NCI-H226 (cell line): ENCODE measurements around the gene SATB1.

Experiments
- DNase-seq: peaks from one replicate; pipeline ENCODE4 v3.0.0-alpha.2; 2015

The SATB1 gene

DNA sequence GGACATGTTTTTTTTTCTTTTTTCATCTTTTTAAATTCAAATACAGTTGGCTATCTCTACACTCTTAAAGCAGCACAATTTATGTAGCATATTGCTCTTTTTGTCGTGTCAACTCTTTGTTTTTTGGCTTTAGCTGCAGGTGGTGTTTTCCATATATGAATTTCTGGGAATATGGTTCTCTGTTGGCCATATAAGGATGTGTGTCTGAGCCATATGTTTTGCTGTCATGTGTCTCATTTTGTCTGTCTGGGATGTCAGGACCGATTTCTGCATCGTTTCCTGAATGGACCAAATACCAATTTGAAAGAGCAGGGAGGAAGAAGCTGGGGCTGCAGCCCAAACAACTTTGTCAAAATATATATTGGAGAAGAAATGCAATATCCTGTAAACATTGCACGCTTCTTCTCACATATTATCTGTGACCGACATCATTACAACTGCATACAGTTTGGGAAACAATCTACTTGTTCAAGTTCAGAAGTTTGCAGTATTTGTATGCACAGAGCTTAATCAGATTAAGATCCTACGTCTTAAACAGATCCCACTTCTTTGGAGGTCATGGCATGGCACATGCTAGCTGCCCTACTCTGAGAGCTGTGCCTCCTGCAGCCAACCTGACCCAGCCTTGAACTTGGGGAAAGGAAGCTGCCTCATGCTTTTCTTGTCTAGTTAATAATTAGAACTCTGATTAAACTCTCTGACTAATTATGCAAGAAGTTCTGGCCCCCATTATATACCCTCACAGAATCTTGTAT, 4.0 kb upstream of the SATB1 start:
- no peak for DNase-seq

DNA sequence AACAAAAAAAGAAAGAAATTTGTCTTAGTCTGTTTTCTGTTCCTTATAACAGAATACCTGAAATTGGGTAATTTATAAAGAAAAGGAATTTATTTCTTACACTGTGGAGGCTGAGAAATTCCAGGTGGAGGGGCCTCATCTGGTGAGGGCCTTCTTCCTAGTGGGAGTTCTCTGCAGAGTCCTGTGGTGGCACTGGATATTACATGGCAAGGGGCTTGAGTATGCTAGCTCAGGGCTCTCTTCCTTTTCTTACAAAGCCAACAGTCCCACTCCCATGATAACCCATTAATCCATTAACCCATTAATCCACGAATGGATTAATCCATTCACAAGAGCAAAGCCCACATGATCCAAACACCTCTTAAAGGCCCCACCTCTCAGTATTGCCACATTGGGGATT, 2.9 kb upstream of the SATB1 start:
- DNase-seq = no peak

DNA sequence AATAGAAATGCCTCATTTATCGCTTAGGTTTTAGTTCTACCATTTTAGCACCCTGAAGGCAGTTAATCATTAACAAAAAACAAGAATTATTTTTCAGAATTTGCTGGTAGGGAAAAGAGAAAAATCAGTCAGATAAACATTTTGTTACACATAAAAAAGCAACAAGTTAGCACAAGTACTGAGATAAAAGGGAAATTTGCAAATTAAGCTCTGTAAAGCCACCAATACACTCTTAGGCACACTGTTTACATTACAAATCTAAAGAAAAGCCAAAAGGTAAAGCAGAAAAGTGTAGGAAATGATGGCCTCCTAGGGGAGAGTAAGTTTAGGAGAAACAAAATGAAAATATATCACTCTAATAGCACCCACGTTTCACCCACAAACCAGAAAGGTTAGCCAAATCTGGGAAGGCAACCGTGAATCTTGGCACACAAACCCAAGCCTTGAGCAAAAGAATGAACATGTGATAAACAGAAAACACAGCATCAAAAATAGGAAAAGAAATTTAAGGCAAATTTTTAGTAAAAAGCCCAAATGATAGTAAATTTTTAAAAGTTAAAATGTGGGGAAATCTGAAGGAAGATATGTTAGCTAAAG, 1.6 kb upstream of the SATB1 start:
- no peak for DNase-seq

DNA sequence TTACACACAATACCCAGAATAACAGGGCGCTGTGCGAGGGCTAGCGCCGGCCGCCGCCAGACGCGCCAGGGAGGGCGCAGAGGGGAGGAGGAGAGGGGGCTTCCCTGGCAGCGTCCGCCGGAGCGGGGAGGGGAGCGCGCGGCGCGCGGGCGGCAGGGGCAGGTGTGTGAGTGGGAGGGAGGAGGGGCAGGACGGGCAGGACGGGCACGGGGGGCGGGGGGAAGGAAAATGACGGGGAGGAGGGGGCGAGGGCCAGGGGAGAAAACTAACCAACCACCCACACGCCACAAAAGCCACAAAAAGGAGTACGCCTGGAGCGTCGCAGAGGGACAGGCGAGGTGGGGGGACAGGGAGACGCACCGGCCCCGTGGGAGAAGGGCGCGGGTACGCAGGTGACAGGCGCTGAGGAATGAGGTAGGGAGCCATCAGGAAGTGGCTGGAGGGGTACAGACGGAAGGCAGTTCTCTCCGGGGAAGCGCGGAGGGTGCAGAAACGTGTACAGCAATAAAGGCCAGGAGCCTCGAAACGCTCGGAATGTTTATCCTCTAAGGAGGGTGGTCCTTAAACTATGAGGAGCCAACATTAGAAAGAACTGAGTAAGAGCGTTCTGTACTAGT, 610 bp upstream of the SATB1 start:
- DNase-seq = no peak

DNA sequence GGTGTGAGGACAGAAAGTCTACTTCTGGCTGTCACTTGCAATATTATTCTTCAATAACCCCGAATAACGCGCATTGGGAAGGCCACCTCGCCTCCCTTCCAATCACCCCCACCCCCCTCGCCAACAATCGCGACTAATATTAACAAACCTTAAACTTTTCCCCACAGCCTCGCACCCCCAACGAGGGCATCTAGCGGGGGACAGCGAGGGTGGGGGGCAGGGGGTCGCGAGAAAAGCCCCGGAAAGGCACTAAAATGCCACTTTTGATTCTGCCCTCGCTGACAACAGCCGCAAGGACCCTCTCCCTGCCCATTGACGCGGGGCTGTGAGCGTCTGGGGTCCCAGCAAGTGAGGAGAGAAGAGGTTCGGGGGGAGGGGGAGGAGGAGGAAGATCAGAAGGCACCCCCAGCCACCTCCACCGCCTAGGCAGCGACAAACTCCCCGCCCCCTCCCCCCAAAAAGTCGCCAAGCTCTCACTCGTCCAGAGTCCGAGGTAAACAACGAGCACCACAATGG, 868 bp downstream of the SATB1 start:
- DNase-seq = no peak

DNA sequence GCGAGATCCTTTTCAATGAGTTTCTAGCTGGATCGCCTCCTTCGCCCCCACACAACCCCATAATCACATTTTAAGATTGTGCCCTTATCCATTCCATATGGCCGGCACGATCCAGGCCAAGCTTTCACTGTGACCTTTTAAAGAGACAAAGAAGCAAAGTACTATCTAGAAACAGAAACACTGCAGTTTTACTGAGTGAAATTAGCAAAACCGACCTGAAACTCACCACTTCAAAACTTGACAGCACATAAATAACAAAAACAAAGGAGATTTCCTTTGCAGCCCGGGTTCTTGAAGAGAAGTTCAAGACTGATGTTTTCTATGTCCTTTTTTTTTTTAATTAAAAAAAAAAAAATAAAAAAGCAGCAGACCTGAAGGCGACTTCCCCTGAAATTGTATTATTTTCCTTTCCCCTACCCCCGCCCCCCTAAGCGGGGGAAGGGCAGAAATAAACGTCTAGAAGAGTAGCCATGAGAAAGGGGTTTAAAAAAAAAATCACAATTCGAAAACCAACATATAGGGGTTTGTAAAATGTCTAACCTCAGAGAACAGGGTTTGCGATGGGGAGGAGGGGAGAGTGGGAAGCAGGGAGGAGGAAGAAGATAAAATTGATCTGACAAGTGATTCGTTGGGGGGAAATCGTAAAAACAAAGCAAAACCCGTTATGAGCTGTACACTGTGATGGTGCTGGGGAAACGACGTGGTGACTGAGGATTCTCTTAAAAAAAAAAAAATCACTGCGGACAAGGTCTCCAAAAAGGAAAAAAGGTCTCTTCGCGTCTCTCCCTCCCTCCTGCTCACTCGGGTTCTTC, 1.5 kb downstream of the SATB1 start:
- no peak for DNase-seq

DNA sequence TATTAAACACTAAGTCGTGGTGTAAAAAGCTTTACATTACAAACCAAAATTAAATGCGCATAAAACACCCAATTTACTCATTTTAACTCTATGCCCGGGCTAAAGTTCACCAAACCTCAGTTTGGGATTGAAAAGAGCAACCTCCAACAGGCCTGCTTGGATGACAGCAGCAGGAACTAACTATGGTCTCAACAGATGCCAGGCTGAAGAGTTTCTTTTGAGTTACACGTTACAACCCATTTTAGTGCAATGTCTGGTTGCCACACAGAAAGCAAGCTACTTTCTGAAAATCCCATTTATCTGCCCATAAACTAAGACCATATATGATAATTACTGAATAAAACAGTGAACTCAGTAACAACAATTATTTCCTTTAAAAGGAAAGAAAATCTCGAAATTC, 2.2 kb downstream of the SATB1 start:
- DNase-seq = no peak

DNA sequence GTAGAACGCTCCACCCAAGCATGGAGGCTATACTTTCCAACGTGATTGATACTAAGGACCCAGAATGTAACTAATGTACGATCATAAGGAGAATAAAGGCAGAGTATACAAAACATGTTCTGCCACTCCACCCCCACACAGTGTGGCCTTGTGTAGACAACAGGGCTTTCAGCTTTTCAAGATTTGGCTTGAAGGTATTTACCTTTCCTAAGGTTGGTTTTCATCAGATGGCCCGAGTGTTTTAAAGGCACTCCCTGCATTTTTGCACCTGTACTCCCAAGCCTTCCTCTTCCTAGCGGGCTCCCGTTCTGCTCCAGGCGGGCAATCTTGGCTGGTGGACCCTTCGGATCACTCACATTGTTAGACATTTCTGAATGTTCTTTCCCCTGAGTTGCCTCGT, 4.6 kb downstream of the SATB1 start:
- DNase-seq = no peak

DNA sequence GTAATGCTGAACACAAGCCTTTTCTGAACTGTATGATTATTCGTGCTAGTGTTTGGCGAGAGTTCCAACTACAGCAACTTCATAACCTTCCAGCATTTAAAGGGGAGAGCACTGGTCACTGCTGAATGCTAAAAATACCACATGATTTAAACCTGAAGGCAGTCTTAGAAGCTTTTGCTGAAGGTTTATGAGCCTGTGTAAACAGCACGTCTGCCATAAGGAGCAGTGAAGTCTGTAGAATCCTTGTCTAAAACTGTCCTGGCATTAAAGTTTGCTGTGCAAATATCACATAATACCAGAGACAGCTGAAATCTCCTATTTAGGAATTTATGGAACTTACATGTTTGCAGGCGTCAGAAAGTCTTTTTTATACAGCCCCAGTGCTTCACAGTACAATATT, 5.9 kb downstream of the SATB1 start:
- DNase-seq = no peak

DNA sequence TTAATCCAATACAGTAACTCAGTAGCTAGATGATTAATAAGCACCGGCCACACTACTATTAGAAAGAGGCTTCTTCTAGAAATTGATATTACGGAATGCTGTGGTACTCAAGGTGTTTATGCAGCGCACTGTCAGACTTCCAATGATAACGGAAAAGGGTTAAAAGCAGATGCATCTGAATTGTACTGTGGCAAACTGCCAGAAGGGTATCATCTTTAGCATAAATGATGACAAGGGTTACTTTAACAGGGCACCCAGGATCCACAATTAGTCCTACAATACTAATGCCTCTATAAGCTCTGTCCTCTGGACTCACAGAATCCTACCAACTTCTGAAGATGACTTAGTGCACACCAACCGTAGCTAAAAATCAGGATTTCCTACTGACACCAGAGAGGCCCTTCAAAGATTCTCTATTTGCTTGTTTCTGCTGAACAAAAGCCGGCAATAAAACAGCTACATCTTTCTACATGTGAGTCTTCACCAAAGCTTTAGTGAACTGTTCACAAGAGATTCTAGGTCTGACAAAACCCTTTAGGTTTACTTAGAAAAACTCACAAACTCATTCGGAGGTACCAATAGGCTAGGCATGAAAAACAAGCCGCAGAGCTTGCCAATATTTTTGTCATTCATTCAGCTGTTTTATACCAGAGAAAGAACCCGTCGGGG, 7.1 kb downstream of the SATB1 start:
- DNase-seq = no peak

DNA sequence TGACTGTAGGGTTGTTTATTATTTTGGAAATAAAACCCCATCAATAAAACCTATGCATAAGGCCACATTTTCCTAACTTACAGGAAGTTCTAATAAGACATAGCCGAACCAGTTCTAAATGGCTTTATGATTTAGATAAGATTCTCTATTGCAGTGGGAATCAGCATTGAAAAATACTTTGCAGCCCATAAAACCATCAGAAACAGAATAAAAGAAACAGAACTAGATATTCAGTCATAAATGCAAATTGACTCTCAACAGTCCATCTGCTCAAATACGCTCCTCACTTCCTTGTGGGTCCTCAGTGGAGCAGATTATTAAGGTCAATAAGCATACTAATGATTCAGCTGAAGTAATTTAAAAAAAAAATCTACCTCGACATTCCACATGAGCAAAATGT, 8.8 kb downstream of the SATB1 start:
- DNase-seq = no peak

DNA sequence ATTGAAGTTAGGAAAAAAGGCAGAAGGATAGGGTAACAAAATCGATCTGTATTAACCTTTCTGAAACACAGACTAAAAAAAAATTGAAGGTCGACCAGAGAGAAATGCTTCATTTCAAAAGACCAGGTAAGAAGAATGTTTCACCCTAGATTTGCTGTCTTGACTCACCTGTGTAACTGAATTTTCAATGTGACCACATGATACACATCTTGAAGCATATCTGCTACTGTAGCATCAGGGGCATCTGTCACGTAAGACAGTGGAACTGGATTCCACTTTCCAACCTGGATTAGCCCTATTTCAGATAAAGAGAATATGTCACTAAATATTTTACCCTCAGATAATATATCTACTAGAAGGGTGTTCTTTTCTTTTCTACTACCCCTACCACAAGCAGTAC, 9.3 kb downstream of the SATB1 start:
- no peak for DNase-seq

DNA sequence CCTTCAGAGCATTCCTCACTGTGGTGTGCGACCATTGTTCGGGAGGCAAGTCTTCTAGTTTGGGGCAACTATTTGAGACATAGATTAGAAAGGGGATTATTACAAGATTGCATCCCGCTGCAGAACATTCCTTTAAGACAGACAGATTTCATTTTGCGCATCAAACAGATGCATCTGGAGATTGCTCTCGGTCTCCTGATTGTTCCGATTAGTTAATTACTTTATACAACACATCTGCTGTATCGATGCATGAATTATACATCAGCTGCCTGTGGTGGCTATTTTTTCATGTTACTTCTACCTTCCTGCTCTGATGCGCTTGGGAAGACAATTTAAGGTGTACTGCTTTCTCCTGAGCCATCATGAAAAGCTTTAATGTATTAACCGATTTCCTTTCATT, 10.0 kb downstream of the SATB1 start:
- DNase-seq = no peak

DNA sequence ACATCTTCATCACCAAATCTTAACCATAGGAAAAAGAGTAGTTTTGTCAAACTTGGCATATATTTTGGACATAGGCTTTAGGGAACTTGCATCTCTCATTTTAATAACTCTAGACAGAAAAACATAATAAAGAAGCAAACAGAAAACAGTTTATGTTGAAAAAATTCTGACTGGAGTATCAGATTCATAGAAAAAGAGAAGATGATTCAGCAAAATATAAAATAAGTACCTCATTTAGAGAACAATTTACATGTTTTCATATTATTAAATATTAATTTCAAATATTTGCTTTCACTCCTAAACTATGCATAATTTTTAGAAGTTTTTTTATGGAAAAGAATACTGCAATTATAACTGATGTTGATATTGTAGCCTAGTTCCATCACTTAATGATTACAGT, 12.5 kb downstream of the SATB1 start:
- no peak for DNase-seq

DNA sequence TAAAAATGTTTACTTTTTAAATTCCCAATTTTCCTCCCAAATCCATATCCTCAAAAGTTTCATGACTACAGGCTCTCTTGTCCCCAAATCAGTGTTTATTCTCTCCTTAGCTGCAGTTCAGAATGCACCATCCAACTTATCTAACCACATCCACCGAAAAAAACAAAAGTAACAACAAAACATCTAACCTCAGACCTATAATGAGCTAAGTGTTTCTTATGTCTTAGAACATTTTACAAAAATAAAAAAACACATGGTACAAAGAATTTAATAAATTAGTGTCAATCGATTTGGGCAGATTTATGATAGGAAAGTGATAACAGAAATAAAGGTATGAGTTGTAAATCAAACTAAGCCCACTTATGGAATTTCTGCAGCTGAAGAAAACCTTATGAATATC, 13.6 kb downstream of the SATB1 start:
- no peak for DNase-seq

DNA sequence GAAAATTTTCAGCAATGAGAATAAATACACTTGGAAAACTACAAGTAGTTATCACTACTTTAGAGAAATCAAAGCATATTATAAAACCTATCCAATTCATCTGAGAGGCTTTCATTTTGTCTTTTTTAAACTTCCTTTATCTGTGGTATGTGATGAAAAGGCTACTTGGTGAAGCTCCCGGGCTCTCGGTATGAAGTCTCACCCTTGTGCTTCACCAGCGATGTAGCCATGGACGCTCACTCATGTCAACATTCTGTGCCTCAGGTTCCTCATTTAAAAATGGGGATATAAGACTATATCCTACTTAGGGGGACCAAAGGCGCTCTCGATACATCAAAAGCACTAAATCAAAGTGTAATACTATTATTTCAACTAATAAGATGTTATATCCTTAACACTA, 14.9 kb downstream of the SATB1 start:
- no peak for DNase-seq

DNA sequence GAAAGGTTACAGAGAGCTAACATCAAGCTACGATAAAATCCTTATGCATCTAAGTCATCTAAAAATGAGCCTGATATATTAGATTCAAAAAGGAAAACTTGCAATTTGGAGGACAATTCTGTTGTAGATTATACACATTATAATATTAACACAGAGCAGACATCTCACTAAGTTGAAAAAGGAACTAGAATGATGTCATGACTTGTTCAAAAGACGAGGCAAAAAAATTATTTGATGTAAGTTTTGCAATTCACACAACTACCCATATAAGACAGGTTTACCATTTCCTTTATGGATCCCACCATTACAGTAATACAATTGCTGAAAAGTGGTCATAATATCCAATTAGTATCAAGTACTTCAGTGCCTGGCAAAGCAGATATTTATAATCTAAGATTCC, 15.9 kb downstream of the SATB1 start:
- no peak for DNase-seq

DNA sequence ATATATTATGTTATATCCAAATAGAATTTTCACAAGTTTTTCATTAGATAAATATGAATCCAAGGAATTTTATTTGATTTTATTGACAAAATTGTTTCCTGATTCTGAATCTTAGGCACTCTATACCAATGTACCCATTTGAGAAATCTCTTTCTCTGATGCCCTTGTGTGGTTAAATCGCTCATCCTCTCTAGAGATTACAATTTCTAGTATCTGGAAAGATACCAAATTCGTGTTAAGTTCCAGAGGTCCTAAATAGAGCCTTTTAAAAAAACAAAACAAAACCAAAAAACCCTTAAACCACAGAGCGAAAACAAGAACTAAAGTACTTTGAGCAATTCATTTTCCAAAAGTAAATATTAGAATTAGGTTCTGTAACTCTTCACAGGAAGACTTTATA, 20.0 kb downstream of the SATB1 start:
- DNase-seq = no peak

DNA sequence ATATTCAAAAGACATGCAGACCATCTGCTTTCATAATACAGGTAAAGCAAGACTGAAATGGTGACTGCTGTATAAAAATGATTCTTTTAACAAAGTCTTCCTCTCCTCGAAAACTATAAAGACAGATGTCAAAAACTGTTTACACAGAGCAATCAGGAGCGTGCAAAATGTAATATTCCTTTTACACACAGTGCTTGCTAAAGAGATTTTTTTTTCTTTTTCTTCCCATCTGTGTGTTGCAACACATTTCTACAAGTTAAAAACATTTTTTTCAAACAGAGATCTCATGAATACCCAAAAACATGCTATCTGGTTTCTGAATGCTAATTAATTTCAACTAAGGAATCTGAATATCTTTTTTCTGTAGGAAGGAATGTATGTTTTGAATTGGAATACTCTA, 22.1 kb downstream of the SATB1 start:
- no peak for DNase-seq

DNA sequence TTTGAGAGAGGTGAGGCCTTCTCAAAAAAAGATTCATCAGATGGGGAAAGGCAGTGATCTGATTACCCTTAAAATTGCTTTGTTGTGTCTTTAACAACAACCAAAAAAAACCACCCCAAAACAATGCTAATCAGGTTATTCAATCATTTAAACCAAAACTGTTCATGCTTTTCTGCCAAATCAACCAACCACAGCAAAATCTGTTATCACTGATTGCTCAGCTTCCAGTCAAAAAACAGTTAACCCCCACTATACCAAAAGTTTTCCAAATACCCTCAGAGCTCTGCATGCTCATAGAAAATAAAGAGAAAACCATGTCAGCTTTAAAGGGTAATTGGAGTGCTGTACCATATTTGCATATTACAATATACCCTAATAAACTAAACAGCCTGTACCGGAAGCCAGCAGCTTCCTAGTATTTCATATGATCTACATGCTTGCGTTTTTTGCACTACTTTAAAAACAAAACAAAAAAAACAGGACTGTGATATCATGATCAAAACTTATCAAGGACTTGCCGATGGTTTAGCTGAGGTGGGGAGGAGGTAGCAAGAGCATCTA, 22.8 kb downstream of the SATB1 start:
- DNase-seq = no peak

DNA sequence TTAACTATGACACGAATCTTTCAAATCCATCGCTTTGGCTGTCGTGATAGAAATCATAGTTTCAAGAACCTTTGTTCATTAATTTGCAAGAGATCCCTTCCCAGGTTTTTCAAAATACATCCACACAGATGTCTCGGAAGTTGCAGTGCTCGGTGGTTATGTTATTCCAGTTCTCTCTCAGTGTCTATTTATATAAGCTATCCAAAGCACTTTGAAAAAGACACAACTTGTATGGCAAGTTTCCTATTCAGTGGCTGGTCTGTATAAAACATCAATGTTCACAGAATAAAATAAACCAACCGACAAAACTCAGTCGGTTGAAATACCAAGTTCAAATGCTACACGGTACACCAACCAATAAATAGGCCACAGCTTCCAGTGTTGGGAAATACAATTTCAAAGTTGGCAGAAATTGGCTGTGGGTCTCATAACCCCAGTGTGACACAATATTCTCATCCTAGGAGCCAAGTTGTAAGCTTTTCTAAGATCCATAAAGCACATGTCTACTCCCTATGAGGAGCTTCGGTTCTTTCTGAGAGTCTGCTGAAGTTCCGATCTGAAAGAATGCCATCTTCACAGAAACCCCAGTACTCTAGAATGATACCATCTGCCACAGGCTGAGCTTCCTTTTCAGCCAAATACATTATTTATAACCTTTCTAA, 23.7 kb downstream of the SATB1 start:
- DNase-seq = no peak

DNA sequence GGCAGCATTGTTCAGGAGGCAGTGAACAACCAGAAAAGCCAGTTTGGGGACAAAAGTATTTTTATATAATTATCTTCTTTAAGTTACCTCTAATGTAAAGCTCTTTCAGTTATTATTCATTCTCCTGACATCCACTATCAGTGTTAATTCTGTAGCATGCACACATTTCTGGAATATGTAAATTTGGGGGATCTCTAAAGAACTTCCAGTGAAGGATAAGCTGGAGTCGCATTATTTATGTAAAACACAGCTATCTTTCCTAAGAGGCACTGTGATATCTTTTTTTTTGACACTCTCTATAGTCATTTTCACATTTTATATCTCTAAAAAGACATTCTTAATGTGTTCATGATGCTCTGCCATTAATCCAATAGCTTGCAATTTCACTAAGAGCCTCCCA, 26.7 kb downstream of the SATB1 start:
- DNase-seq = no peak
